ENCODE results near the gene NCOA5.

Gene NCOA5

GRCh38 chr20:46088409-46089166, 1.2 kb downstream of the NCOA5 start:
- DNase-seq: no peak

GRCh38 chr20:46087161-46087560, 2.6 kb downstream of the NCOA5 start:
- DNase-seq: no peak

DNA sequence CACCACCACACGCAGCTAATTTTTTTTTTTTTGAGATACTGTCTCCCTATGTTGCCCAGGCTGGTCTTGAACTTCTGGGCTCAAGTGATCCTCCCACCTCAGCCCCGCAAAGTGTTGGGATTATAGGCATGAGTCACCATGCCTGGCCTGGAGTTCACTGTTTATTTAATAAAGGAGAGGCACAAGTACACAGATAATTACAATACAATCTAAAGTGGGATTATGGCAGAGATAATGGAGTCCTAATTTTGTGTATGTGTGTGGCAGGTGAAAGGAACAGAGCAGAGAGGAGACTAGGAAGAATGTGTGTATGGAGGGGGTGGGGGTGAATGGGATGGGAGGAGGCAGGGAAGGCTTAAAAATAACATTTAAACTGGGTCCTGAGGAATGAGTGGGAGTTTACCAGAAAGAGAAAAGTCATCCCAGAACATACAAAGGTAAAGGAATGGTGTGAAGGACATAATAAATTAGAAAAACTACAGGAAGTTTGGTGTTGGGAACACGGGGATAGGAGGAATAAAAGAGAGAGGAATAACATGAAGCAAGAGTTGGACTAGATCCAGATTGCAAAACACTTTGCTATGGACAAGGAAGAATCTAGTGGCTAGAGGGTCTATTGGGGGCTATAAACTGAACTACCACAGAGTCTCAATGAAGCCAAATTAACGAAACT, 4.4 kb downstream of the NCOA5 start:
- DNase-seq: no peak

GRCh38 chr20:46084805-46085178, 5.0 kb downstream of the NCOA5 start:
- DNase-seq: no peak

GRCh38 chr20:46083531-46084061, 6.2 kb downstream of the NCOA5 start:
- no peak for DNase-seq

DNA sequence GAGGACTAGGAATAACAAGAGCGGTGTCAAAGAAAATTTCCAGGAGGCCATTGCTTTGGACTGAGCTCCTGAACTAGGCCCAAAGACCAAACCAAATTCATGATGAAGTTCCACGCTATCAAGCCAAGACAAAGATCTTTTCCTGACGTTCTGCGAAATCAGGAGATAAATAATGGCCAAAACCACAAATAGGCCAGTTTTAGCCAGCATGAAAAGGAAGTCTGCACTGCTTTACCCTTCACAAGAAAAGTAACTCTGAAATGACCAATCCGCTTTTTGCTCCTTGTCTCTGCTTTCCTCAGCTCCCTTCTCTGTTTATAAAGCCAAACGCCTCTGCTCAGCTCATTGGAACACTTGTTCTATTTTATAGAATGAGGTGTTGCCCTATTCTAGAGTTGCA, 6.7 kb downstream of the NCOA5 start:
- DNase-seq: no peak

DNA sequence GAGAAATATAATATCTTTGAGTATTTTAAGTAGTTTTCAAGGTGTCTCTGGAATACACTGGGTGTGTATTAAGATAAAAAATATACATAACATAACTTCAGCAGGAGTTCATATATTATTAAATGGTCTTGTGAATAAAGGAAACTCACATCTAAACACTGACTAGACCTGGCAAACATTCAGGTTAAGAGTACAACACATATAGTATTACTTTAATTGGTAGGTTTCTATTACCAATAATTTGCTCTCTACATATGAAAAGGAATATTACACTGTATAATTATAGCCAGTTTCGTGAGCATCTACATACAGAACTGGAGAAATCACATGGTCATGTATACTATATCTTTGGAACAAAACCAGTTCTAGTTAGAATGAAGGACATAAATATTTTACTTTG, 8.7 kb downstream of the NCOA5 start:
- DNase-seq: no peak

DNA sequence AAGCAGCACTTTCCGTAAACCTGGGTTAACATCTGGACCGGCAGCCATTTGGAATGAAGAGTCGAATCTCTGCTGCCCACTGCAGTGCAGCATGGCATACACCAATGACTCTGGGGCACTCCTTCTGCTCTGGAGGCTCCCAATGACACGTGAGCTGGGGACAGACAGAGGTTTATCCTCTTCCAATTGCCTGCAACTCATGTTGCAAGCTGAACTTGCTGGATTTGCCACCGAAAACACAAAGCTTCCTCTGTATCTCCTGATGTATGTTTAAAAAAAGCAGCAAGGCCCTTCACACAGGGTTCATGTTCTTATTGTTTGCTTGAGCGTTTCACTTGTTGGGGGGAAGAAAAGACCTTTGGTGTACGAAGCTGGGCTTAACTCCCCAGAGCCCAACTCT, 10.8 kb downstream of the NCOA5 start:
- no peak for DNase-seq

- no peak for DNase-seq
Measured at GRCh38 chr20:46077642-46078305, 12.0 kb downstream of the NCOA5 start.

DNA sequence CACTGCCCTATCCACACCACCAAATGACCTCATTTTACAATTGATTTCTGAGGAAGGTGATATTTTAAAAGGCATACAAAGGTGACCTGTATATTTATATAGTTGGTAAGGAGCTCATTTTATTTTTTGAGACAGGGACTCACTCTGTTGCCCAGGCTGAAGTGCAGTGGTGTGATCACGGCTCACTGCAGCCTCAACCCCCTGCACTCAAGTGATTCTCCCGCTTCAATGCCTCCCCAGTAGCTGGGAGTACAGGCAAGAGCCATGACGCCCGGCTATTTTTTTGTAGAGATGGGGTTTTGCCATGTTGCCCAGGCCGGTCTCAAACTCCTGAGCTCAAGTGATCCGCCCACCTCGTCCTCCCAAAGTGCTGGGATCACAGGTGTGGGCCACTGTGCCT, 13.0 kb downstream of the NCOA5 start:
- no peak for DNase-seq

DNA sequence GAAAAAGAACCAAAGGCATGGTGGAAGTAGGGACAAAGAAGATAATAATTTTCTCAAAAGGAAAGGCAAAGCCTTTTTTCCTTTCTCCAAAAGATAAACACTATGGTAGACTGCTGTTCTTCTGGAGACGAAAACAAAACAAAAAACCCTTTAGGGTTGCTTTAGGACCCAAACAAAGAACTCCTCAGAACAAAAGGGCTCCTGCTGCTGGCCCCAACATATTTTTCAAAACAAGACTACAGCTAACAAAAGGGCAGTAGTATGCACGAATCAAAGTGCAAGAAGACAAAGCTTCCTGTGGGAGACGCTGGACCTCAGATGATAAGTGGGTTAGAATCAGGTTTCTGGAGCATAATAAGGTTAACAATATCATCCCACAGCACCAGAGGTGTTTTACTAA, 15.8 kb downstream of the NCOA5 start:
- DNase-seq: no peak

DNA sequence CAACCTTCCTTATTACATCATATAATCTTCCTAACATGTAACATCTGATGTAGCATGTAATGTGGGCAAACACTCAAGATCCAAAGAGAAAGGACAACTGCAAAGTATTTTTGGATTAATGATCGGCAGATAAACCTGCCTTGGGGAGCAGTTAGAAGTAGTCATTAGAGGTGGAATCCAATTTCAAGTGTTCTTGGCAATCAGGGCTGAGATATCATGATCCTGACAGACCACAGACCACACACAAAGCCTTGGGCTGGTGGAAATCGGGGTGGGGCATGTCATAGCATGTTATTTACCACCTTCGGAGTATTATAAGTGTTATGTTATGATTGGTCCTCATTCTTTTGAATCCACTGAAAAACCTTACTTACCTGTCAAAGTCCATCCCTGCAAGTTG, 16.3 kb downstream of the NCOA5 start:
- DNase-seq: no peak

- DNase-seq: no peak
Measured at GRCh38 chr20:46073024-46073423, 16.7 kb downstream of the NCOA5 start.

- no peak for DNase-seq
Measured at GRCh38 chr20:46071573-46071972, 18.2 kb downstream of the NCOA5 start.

- no peak for DNase-seq
Measured at GRCh38 chr20:46070215-46070900, 19.4 kb downstream of the NCOA5 start.

GRCh38 chr20:46065691-46066090, 24.1 kb downstream of the NCOA5 start:
- DNase-seq: no peak

DNA sequence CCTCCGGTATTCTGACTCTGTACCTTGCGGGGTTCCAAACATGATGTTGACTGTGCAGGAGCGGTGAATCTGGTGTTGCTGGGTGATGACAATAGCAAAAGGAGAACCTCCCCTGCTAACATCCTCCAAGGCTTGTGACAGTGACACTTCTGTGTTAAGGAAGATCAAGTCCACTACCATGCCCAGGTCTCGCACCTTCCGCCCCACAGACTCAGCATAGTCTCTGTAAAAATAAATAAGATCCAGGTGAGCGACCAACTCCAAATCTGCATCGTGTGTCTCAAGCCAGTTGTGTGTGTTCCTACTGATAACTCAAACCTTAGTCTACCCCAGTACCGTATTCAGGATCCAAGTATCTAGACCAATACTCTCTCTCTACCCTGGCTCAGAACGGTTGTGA, 24.8 kb downstream of the NCOA5 start:
- DNase-seq: no peak

DNA sequence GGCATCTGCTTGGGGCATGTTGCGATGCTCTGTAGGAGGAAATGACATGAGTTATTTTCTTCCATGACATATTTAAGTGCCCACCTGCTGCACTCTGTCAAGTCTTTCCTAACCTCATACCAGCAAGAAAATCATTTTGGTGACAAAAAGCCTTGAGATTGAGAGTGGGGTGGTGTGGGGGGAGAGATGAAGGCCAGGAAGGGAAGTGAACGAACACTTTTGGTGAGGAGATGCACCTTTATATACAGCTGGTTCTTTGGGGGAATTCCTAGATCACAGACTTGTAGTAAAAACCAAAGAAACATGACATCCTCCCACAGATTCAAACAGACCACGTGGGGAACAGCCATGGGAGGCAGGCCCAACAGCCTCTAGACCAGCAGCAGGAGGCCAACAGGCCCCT, 26.1 kb downstream of the NCOA5 start:
- no peak for DNase-seq

DNA sequence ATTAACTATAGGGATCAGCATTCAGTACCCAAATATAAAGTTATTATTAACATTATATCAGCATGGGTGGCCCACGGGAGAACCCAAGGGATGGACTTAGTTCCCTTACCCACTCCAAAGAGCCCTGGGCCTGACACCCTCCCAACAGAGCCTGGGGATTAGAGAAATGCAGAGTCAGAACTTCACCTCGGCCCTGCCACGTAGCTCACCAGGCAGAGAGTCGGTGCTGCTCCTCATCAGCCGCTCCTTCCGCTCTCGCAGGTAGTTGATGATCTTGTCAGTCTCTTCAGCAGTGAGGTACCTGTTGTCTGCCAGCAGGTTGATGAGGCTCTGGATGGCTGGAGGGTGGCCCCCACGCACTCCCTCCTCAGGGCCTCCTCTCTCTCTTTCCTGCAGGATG, 26.6 kb downstream of the NCOA5 start:
- no peak for DNase-seq

GRCh38 chr20:46062621-46063020, 27.1 kb downstream of the NCOA5 start:
- no peak for DNase-seq

DNA sequence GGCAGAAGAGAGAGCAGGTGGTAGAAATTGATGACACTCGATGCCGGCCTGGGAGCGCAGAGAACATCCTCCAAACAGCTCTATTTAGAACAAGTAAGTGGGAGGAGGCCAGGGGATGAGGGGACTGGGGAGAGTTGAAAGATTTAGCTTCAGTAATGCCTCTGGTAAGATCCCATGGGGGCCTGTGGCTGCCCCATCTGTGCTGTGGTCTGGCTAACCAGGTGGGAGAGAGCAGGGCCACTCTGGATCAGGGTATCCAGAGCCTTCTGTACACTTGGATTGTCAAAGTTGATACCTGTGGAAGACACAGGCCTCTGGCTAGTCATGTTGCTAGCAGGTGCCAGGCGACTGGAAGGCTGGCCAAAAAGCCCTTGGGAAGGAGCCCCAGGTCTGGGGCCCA, 27.6 kb downstream of the NCOA5 start:
- DNase-seq: no peak

- DNase-seq: no peak
Measured at GRCh38 chr20:46060975-46061374, 28.8 kb downstream of the NCOA5 start.

DNA sequence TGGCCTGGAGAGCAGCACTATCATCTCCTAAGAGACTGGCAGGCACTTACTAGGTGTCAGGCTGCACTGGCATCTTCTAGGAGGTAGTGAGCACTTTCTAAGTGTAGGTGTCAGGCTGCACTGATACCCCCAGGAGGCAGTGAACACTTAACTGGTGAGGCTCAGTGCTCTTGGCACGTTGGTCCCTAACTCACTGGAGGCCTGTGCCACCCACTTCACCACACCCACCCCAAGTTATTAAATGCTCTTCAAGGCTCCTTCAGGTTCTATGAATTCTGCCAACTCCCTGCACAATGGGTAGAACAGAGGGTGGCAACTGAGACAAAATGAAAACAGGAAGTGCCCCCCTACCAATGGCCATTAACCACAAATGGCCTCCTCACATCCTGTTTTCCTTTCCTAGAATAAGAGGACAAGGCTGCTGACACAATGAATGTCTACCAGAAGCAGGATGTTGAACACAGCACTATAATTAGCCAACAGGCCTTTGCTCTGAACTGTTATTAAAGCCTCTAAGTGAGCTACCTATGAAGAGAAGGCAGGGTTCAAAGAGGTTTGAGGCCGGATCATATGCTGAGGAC, 29.4 kb downstream of the NCOA5 start:
- DNase-seq: no peak
